Central memory CD4-positive, alpha-beta T cell (primary cell): ENCODE measurements around the gene FAAH.

Source experiments
- DNase-seq: peaks from one replicate; pipeline ENCODE4 v3.0.0; 2022

Gene FAAH

GRCh38 chr1:46451948-46452930 lies 58.1 kb downstream of the FAAH start:
- DNase-seq, result no peak

GRCh38 chr1:46452931-46453325 lies 58.8 kb downstream of the FAAH start:
- no peak for DNase-seq

- no peak for DNase-seq
These were observed 59.3 kb downstream of the FAAH start for GRCh38 chr1:46453449-46453848.

GRCh38 chr1:46455951-46456350 lies 61.8 kb downstream of the FAAH start:
- no peak for DNase-seq

- DNase-seq, result no peak
These were observed 62.4 kb downstream of the FAAH start for GRCh38 chr1:46456411-46456963.

GRCh38 chr1:46457178-46457577 lies 63.1 kb downstream of the FAAH start:
- no peak for DNase-seq

- DNase-seq, result no peak
These were observed 64.1 kb downstream of the FAAH start for GRCh38 chr1:46458190-46458589.

- DNase-seq, result no peak
These were observed 64.7 kb downstream of the FAAH start for GRCh38 chr1:46458846-46459245.

GRCh38 chr1:46459315-46459714 lies 65.2 kb downstream of the FAAH start:
- DNase-seq, result no peak

- no peak for DNase-seq
These were observed 67.1 kb downstream of the FAAH start for GRCh38 chr1:46461017-46461808.

GRCh38 chr1:46461809-46462448 lies 67.8 kb downstream of the FAAH start:
- DNase-seq, result no peak
